Amygdala (tissue), 56 donors: ENCODE measurements around the gene TBX10.

Experiments used
- DNase-seq, 56 donors: peaks; one replicate each; lab custom pipeline; 2025; lab: John Stamatoyannopoulos, UW

The TBX10 gene

DNA sequence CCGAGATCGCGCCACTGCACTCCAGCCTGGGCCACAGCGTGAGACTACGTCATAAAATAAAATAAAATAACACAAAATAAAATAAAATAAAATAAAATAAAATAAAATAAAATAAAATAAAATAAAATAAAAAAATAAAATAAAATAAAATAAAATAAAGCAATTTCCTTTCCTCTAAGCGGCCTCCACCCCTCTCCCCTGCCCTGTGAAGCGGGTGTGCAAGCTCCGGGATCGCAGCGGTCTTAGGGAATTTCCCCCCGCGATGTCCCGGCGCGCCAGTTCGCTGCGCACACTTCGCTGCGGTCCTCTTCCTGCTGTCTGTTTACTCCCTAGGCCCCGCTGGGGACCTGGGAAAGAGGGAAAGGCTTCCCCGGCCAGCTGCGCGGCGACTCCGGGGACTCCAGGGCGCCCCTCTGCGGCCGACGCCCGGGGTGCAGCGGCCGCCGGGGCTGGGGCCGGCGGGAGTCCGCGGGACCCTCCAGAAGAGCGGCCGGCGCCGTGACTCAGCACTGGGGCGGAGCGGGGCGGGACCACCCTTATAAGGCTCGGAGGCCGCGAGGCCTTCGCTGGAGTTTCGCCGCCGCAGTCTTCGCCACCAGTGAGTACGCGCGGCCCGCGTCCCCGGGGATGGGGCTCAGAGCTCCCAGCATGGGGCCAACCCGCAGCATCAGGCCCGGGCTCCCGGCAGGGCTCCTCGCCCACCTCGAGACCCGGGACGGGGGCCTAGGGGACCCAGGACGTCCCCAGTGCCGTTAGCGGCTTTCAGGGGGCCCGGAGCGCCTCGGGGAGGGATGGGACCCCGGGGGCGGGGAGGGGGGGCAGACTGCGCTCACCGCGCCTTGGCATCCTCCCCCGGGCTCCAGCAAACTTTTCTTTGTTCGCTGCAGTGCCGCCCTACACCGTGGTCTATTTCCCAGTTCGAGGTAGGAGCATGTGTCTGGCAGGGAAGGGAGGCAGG, 56.0 kb downstream of the TBX10 start, which contains the start of gene GSTP1:
GSTP1 (plus strand) TSS at position 566 of the 958 bp plus-strand sequence; CDS start at position 598, 32 bp downstream.
- peak in 55 of 56 donors; percentile 45 to 91 (median 77) for DNase-seq

DNA sequence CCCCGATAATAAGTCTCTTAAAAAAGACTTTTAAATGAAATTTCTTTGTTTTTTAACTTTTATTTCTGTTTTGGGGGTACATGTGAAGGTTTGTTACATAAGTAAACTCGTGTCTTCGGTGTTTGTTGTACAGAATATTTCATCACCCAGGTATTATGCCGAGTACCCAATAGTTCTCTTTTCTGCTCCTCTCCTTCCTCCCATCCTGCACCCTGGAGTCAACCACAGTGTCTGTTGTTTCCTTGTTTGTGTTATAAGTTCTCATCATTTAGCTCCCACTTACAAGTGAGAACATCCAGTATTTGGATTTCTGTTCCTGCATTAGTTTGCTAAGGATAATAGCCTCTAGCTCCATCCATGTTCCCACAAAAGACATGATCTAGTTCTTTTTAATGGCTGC, 57.6 kb downstream of the TBX10 start:
- no peak for DNase-seq

DNA sequence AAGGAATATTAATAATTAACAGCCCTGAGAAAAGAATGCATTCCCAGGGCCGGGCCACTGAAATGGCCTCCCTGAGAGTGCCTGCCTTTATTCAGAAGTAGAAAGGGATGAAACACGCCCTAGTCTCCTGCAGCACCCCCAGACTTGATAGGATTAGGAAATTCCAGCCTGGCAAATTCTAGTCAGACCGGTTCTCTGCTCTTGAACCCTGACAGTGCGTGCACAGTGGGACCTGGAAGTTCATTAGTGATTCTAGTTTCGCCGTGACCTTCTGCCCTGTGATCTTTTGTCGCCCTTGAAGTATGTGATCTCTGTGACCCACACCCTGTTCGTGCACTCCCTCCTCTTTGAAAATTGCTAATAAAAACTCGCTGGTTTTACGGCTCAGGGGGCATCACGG, 58.1 kb downstream of the TBX10 start:
- DNase-seq = no peak
